ENCODE data around the gene CPSF6. TPM values are rescaled to one million over a fixed set of nuclear protein-coding genes. Genes with fewer than 3 reads are reported as not detected.

The CPSF6 gene
- total RNA-seq, 2 experiments from 2014 or later: 94.1 to 98.9 TPM

DNA sequence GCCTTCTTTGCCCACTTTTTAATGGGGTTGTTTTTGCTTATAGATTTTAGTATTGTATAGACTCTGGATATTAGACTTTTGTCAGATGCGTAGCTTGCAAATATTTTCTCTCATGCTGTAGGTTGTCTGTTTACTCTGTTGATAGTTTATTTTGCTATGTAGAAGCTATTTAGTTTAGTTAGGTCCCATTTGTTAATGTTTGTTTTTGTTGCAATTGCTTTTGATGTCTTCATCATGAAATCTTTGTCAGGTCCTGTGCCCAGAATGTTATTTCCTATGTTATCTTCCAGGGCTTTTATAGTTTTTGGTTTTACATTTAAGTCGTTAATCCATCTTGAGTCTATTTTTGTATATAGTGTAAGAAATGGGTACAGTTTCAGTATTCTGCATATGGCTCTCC lies 78.9 kb downstream of the CPSF6 start:
- no peak overlapping the region for H3K4me3 Mint-ChIP-seq
- intact Hi-C loops (cut with micrococcal nuclease): no loop called here
- CTCF ChIA-PET: interaction anchor here (1.4 kb wide), 1 partner anchor 14 kb away, joined by 3 read pairs; no protein-coding TSS in a partner anchor
- no peaks in the 10 kb centered on the region for H3K36me3 Mint-ChIP-seq (ENCODE audit: low read depth)
- no peak for DNase-seq
- peaks cover 1% of the 10 kb centered on the region for H3K27me3 Mint-ChIP-seq
- TF ChIP-seq, protein P1, sequence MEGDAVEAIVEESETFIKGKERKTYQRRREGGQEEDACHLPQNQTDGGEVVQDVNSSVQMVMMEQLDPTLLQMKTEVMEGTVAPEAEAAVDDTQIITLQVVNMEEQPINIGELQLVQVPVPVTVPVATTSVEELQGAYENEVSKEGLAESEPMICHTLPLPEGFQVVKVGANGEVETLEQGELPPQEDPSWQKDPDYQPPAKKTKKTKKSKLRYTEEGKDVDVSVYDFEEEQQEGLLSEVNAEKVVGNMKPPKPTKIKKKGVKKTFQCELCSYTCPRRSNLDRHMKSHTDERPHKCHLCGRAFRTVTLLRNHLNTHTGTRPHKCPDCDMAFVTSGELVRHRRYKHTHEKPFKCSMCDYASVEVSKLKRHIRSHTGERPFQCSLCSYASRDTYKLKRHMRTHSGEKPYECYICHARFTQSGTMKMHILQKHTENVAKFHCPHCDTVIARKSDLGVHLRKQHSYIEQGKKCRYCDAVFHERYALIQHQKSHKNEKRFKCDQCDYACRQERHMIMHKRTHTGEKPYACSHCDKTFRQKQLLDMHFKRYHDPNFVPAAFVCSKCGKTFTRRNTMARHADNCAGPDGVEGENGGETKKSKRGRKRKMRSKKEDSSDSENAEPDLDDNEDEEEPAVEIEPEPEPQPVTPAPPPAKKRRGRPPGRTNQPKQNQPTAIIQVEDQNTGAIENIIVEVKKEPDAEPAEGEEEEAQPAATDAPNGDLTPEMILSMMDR (IDR thresholded peaks at IDR 0.05): no peak
- no peak for ATAC-seq
- H3K9me3 Mint-ChIP-seq: peaks cover 9% of the 10 kb centered on the region
- no peak overlapping the region for H3K27ac Mint-ChIP-seq
- POLR2A ChIA-PET: no interaction called here
- H3K4me1 Mint-ChIP-seq (ENCODE audit: low read depth): no peaks in the 10 kb centered on the region

DNA sequence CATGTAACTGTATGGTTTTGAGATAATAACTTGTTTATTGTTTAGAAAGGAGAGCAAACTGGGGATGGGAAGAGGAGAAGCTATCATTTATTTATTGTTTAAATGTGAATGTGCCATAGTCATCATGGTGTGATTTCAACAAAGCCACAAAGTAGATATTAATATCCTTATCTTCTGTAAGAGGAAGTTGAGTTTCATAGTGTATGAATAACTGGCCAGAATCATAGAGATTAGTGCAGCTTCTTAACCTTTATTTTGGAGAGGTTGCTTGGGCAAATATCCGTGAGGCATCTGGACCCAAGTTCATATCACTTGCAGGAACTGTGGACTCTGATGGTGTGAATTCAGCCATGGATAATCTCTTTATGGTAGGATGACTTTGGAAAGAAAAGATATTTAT lies 82.0 kb downstream of the CPSF6 start:
- H3K9me3 Mint-ChIP-seq: peaks cover 8% of the 10 kb centered on the region
- no peak overlapping the region for H3K4me3 Mint-ChIP-seq
- TF ChIP-seq, protein P1 (IDR thresholded peaks at IDR 0.05): no peak
- peaks cover 8% of the 10 kb centered on the region for H3K4me1 Mint-ChIP-seq (ENCODE audit: low read depth)
- DNase-seq: no peak
- CTCF ChIA-PET: interaction anchor here (0.6 to 1.4 kb wide), 2 partner anchors 35 to 184 kb away, joined by 3 to 4 read pairs; no protein-coding TSS in a partner anchor
- intact Hi-C loops (cut with micrococcal nuclease): no loop called here
- peaks cover 1% of the 10 kb centered on the region for H3K27me3 Mint-ChIP-seq
- no peak for ATAC-seq
- H3K27ac Mint-ChIP-seq: no peak overlapping the region
- no peaks in the 10 kb centered on the region for H3K36me3 Mint-ChIP-seq (ENCODE audit: low read depth)
- POLR2A ChIA-PET: no interaction called here

Small RNA genes lying within 50 kb of the gene (microRNA-seq; reads per million reads assigned to microRNA genes)
- not detected for gene MIR1279 (ENCODE audit: borderline microRNAs expressed, borderline replicate concordance)

Other genes with a start within 250 kb of the CPSF6 start
- not detected for gene LYZ, start 108.8 kb downstream of the CPSF6 start, total RNA-seq
- gene YEATS4, start 120.2 kb downstream of the CPSF6 start, total RNA-seq: 10 to 100 TPM; 54.0 to 60.9 TPM
- 10 to 100 TPM in 1 of 2 experiments, 1 to 10 TPM in 1; 8.3 to 10.5 TPM for gene FRS2, start 230.8 kb downstream of the CPSF6 start, total RNA-seq